DMS 273 treated with DMSO at 0.1 percent for 48 hours (cell line): ENCODE results near the gene TMEM86A.
"Not testable (repeated sequence)": the region's sequence is repeated elsewhere in the genome, so short reads cannot be mapped to it uniquely, and the experiment has no call there.

Experiments
- DNase-seq: peaks from one replicate; lab custom pipeline; 2025; lab: John Stamatoyannopoulos, UW

The TMEM86A gene

DNA sequence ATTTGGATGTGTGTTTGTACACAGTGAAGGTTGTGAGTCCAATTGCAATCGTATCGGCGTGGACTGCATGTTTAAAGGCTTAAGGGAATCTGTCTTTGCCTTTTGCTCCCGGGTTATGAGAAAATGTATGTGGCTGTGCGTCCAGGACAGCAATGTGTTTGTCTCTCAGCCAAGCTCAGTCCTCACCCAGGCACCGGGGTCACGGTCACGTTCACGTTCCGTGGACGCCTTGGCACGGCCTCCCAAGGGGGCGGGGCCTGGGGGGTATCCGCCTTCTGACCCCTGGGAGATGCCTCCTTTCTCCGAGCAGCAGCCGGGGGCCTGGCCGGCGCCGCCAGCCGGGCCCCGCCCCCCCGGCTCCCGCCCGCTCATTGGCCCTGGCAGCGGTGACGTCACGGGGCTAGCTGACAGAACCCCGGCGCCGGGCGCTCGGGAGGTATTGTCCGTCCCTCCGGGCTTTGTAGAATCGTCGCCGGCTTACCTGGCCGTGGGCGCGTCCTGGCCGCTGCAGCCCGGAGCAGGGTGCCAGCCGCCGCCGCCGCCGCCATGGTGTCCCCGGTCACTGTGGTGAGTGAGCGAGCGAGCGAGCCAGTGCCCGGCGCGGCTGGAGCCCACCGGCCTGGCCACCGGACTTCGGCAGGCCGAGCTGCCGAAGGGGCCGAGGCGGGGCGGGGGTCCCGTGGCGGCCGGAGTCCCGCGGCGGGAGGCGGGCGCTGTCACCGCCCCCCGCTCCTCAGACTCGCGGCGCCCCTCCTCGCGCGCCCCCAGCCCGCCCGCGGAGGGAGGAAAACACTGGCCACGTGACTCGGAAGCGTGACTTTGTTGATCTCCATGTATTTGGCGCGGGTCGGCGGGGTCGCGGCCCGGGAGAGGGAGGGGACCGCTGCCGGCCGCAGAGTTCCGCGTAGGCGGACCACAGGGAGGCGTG lies at the start of gene TMEM86A:
Gene TMEM86A, plus strand, starts transcription at position 439 of the 928 bp plus-strand sequence. Its CDS starts 108 bp downstream, at position 547.
- no peak for DNase-seq

DNA sequence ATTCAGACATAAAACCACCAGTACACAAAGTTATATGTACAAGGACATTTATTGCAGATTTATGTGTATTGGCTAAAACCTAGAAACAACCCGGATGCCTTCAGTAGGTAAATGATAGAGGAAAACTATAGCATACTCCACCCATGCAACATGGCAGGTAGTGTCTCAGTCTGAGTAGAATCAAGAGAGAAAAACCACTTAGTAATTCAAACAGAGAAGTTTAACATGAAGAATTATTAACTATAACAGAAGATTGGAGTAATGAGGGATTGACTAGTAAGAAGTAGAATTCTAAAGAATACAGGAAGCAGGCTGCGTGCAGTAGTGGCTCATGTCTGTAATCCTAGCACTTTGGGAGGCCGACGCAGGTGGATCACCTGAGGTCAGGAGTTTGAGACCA lies 48.2 kb upstream of the TMEM86A start:
- DNase-seq, result no peak

- DNase-seq, result no peak
Observed at GRCh38 chr11:18650859-18651557, 47.6 kb upstream of the TMEM86A start.

DNA sequence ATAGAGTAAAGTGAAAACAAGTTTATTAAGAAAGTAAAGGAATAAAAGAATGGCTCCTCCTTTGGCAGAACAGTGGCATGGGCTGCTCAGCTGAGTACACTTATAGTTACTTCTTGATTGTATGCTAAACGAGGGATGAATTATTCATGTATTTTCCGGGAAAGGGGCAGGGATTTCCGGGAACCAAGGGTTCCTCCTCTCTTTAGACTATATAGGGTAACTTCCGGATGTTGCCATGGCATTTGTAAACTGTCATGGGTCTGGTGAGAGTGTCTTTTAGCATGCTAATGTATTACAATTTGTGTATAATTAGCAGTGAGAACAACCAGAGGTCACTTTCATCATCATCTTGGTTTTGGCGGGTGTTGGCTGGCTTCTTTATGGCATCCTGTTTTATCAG lies 40.9 kb upstream of the TMEM86A start:
- no peak for DNase-seq

DNA sequence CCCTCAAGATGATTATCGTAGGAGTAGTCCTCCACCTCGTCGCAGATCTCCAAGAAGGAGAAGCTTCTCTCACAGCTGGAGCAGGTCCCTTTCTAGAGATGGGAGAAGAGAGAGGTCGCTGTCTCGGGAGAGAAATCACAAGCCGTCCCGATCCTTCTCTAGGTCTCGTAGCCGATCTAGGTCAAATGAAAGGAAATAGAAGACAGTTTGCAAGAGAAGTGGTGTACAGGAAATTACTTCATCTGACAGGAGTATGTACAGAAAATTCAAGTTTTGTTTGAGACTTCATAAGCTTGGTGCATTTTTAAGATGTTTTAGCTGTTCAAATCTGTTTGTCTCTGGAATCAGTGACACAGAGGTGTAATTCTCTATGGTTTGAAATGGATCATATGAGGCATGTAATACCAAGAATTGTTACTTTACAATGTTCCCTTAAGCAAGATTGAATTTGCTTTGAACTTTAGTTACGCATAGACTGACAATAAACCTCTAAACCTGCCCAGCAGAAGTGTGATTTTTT lies 33.2 kb upstream of the TMEM86A start:
- not testable (repeated sequence) for DNase-seq

- no peak for DNase-seq
Observed at GRCh38 chr11:18668131-18668530, 30.4 kb upstream of the TMEM86A start.

- no peak for DNase-seq
Observed at GRCh38 chr11:18669219-18669596, 29.4 kb upstream of the TMEM86A start.

DNA sequence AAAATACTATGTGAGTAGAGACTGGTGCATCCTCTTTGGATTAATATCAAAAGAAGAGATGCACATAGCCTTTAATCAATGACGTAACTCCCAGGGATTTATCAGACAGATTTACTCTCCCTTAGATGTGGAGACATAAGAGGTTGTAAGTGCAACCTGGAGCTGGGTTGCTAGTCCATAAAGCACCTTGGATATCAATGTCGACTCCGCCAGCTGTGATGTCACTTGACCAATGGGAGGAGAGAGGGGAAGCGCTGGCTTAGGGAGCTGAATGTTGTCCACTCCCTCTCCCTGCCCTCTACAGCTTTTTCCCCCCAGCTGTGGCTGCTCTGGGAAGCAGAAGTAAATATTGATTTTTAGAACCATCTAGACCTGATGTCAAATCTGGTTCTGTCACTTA lies 28.9 kb upstream of the TMEM86A start:
- DNase-seq, result no peak

DNA sequence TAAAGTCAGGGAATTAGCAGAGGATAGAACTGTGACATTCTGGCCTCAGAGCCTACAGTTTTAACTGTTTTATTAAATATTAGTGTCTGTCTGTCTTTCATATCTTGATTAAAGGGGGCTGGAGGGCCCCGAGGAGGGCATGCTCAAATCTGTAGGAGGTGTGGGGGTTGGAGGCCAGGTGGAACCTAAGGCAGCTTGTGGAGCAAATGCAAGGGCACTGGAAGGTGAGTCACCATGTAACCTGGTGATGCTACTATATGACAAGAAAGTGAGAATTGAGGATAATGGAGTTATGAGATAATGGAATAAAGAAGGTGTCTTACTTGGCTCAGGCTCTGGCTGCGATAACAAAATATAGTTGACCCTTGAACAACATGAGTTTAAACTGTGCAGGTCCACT lies 27.3 kb upstream of the TMEM86A start:
- no peak for DNase-seq

GRCh38 chr11:18672209-18672608 lies 26.4 kb upstream of the TMEM86A start:
- DNase-seq, result not testable (repeated sequence)

- no peak for DNase-seq
Observed at GRCh38 chr11:18676803-18677202, 21.8 kb upstream of the TMEM86A start.

- DNase-seq, result no peak
Observed at GRCh38 chr11:18677560-18677959, 21.0 kb upstream of the TMEM86A start.

- DNase-seq, result not testable (repeated sequence)
Observed at GRCh38 chr11:18681949-18682348, 16.6 kb upstream of the TMEM86A start.

- no peak for DNase-seq
Observed at GRCh38 chr11:18682466-18682865, 16.1 kb upstream of the TMEM86A start.

- no peak for DNase-seq
Observed at GRCh38 chr11:18684267-18684666, 14.3 kb upstream of the TMEM86A start.

- not testable (repeated sequence) for DNase-seq
Observed at GRCh38 chr11:18691467-18692140, 7.0 kb upstream of the TMEM86A start.

GRCh38 chr11:18692941-18693760 lies 5.4 kb upstream of the TMEM86A start:
- DNase-seq, result no peak

DNA sequence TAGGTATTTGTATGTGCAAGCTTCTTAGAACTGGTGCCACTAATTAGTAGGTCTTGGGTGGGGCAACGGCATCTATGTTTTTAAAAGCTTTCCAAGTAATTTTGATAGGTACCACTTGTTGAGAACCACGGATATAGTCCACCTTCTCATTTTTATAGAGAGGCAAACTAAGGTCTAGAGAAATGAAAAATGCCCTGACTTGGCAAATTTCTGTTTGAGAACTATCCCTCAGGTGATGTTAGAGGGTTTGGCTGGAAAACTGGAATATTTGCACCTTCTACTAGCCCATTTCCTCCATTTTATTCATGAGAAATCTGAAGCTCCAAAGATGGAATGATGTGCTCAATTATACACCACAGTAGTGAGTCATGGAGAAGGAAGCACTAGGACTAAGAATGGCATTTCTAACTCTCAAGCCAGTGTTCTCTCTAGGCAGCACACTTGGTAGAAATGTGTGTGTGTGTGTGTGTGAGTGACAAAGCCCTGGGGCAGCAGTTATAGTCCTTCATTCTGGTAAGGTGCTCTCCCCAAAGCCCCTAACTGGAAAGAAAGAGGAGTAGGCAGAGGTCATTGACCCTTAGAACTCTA lies 1.8 kb upstream of the TMEM86A start:
- DNase-seq, result no peak

DNA sequence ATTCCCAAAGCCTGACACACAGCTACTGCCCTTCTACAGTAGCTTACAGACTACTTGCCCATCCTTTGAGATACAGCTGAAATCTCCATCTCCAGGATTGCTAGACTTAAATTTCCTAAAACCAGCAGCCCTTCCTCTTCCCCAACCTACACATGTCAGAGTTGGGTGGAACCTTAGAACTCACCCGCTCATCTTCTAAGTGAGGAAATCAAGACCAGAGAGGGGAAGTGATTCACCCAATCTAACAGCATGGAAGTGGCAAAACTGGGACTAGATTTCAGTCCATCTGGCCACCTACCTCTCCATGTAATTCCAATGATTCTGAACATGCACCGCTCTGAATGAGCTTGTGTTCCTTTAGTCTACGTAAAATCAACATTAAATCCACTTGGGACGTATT lies 1.0 kb upstream of the TMEM86A start:
- DNase-seq, result no peak

DNA sequence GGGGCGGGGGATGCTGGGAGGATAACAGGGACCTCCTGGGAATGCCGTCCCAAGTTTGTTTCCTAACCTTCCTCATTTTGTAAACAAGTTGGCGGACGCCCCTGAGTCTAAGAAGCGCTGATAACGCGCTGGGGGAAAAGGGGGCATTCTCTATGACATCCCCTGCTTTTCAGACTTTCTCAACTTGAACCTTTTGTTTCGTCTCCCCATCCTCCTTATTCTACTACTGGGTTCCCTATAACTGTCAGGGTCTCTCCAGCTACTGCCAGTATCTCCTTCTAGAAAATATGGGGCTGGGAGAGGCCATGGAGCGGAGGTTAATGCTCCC lies 654 bp downstream of the TMEM86A start:
- no peak for DNase-seq

DNA sequence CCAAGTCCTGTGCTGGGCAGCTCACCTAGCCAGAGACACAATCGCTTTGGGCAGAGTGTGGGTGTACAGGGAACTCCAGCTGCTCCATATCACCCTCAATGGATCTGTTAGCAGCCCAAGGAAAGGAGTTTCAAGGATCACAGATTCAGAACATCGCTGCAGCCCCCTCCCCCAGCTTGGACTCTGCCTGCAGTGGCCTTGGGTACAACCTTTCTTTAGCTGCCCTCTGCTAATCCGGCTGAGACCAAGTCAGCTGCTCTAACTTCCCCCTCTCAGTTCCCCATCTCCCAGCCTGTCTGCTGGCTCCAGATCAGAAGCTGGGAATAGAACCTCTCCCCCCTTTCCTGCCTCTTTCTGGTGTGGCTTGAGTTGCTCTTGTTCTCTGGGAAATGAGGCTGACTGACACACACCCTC lies 1.3 kb downstream of the TMEM86A start:
- DNase-seq, result no peak
